ENCODE data around the gene FASTKD2.

The FASTKD2 gene

GRCh38 chr2:206800506-206801417, 35.4 kb downstream of the FASTKD2 start:
- Histone ChIP-seq H3K36me3 (ENCODE audit: insufficient read depth, low read length) (peaks cover under 1% of the 10 kb centered on the region; the same call in 1 of the 2 replicates), H3K79me2 (ENCODE audit: insufficient read depth, low read length) (no peaks in the 10 kb centered on the region), H3K9me3 (ENCODE audit: insufficient read depth, low read length, severe bottlenecking) (no peaks in the 10 kb centered on the region), H3K27me3 (ENCODE audit: insufficient read depth, low read length, poor library complexity) (no peaks in the 10 kb centered on the region), H3K9ac (ENCODE audit: low read depth, low read length) (no peak overlapping the region), H3K27ac (ENCODE audit: low read length) (no peak overlapping the region), H3K4me2 (ENCODE audit: insufficient read depth, low read length) (no peak overlapping the region), H3K4me3 (ENCODE audit: low read depth in 1 of 2, low read length in 2 of 2) (no peak overlapping the region), H2AFZ (ENCODE audit: low read depth, low read length) (no peak overlapping the region), H3K4me1 (ENCODE audit: insufficient read depth, low read length) (no peaks in the 10 kb centered on the region), H4K20me1 (ENCODE audit: insufficient read depth, low read length) (no peaks in the 10 kb centered on the region)
- peak; percentile 60; the same call in 1 of the 3 replicates for ATAC-seq (ENCODE audit: insufficient read depth, low read depth)
- TF ChIP-seq EZH2 (IDR thresholded peaks at IDR 0.05; ENCODE audit: borderline replicate concordance, low read depth, low read length, severe bottlenecking) (no peak), CTCF (IDR thresholded peaks at IDR 0.05; ENCODE audit: borderline replicate concordance, extremely low read depth, low read length, poor library complexity, severe bottlenecking) (peak; percentile 68)
- DNase-seq: peak; percentile 28

GRCh38 chr2:206801418-206802189, 36.2 kb downstream of the FASTKD2 start:
- no peaks in the 10 kb centered on the region for H3K9me3 ChIP-seq (ENCODE audit: insufficient read depth, low read length, severe bottlenecking)
- no peaks in the 10 kb centered on the region for H4K20me1 ChIP-seq (ENCODE audit: insufficient read depth, low read length)
- H3K27me3 ChIP-seq (ENCODE audit: insufficient read depth, low read length, poor library complexity): no peaks in the 10 kb centered on the region
- H3K27ac ChIP-seq (ENCODE audit: low read length): no peak overlapping the region
- H3K9ac ChIP-seq (ENCODE audit: low read depth, low read length): no peak overlapping the region
- no peak overlapping the region for H3K4me2 ChIP-seq (ENCODE audit: insufficient read depth, low read length)
- TF ChIP-seq CTCF (IDR thresholded peaks at IDR 0.05; ENCODE audit: borderline replicate concordance, extremely low read depth, low read length, poor library complexity, severe bottlenecking): no peak
- TF ChIP-seq EZH2 (IDR thresholded peaks at IDR 0.05; ENCODE audit: borderline replicate concordance, low read depth, low read length, severe bottlenecking): no peak
- H3K79me2 ChIP-seq (ENCODE audit: insufficient read depth, low read length): no peaks in the 10 kb centered on the region
- ATAC-seq (ENCODE audit: insufficient read depth, low read depth) (no peak), DNase-seq (no peak)
- H2AFZ ChIP-seq (ENCODE audit: low read depth, low read length): no peak overlapping the region
- no peak overlapping the region for H3K4me3 ChIP-seq (ENCODE audit: low read depth in 1 of 2, low read length in 2 of 2)
- H3K36me3 ChIP-seq (ENCODE audit: insufficient read depth, low read length): no peaks in the 10 kb centered on the region
- H3K4me1 ChIP-seq (ENCODE audit: insufficient read depth, low read length): no peaks in the 10 kb centered on the region

DNA sequence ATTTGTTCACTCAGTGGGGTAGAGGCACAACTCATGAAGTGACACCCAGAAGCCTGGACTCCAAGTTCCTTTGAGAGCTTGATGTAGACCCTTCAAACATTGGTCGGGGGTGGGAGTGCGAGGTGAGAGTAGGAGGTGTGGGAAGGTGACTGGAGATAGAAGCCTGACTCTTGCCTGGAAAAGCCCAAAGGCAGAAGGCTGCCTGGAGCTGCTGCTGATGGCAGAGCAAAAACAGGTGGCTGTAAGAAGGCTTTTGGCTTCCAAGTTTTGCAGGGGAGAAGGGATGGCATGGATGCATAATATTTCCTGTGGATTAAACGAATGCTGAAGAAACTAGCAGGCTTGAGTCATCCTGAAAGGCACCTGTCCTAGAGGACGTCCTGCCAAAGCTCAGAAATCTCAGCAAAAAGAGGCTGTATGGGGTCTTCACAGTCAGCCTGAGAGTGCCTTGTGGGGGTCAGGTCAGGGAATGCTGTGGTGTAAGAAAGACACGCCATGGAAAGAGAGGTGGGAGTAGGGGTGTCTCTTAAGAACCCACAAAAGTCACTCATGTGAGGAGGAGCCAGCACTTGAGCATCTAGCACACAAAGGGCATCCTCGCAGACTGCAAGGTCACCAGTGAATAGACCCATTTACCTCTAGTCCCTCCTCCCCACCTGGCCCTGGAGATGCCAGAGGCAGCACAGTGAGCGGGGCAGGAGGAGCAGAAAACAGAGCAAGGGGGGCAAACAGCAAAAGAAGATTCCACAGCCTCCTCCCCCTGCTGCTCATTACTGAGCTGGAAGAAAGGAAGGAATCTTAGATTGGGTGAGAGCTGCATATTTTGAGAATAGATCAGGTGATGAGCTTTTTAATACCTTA, 37.5 kb downstream of the FASTKD2 start:
- no peak overlapping the region for H2AFZ ChIP-seq (ENCODE audit: low read depth, low read length)
- H3K36me3 ChIP-seq (ENCODE audit: insufficient read depth, low read length): no peaks in the 10 kb centered on the region
- DNase-seq: no peak
- H3K9ac ChIP-seq (ENCODE audit: low read depth, low read length): no peak overlapping the region
- no peaks in the 10 kb centered on the region for H4K20me1 ChIP-seq (ENCODE audit: insufficient read depth, low read length)
- no peaks in the 10 kb centered on the region for H3K4me1 ChIP-seq (ENCODE audit: insufficient read depth, low read length)
- no peaks in the 10 kb centered on the region for H3K27me3 ChIP-seq (ENCODE audit: insufficient read depth, low read length, poor library complexity)
- TF ChIP-seq EZH2 (IDR thresholded peaks at IDR 0.05; ENCODE audit: borderline replicate concordance, low read depth, low read length, severe bottlenecking): no peak
- no peak for TF ChIP-seq CTCF (IDR thresholded peaks at IDR 0.05; ENCODE audit: borderline replicate concordance, extremely low read depth, low read length, poor library complexity, severe bottlenecking)
- no peaks in the 10 kb centered on the region for H3K9me3 ChIP-seq (ENCODE audit: insufficient read depth, low read length, severe bottlenecking)
- ATAC-seq (ENCODE audit: insufficient read depth, low read depth): no peak
- H3K27ac ChIP-seq (ENCODE audit: low read length): no peak overlapping the region
- no peak overlapping the region for H3K4me2 ChIP-seq (ENCODE audit: insufficient read depth, low read length)
- no peaks in the 10 kb centered on the region for H3K79me2 ChIP-seq (ENCODE audit: insufficient read depth, low read length)
- H3K4me3 ChIP-seq (ENCODE audit: low read depth in 1 of 2, low read length in 2 of 2): no peak overlapping the region
